Measurements from ENCODE around the gene RAMP3.
"Not testable (repeated sequence)": the region's sequence is repeated elsewhere in the genome, so short reads cannot be mapped to it uniquely, and the experiment has no call there.

Gene RAMP3, protein sequence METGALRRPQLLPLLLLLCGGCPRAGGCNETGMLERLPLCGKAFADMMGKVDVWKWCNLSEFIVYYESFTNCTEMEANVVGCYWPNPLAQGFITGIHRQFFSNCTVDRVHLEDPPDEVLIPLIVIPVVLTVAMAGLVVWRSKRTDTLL

GRCh38 chr7:45157653-45158401, at the start of gene RAMP3:
TSS of gene RAMP3 (plus strand) at chr7:45157791. CDS start at chr7:45157829, 38 bp downstream.
- no peak for DNase-seq

GRCh38 chr7:45108863-45109262, 48.7 kb upstream of the RAMP3 start:
- no peak for DNase-seq

DNA sequence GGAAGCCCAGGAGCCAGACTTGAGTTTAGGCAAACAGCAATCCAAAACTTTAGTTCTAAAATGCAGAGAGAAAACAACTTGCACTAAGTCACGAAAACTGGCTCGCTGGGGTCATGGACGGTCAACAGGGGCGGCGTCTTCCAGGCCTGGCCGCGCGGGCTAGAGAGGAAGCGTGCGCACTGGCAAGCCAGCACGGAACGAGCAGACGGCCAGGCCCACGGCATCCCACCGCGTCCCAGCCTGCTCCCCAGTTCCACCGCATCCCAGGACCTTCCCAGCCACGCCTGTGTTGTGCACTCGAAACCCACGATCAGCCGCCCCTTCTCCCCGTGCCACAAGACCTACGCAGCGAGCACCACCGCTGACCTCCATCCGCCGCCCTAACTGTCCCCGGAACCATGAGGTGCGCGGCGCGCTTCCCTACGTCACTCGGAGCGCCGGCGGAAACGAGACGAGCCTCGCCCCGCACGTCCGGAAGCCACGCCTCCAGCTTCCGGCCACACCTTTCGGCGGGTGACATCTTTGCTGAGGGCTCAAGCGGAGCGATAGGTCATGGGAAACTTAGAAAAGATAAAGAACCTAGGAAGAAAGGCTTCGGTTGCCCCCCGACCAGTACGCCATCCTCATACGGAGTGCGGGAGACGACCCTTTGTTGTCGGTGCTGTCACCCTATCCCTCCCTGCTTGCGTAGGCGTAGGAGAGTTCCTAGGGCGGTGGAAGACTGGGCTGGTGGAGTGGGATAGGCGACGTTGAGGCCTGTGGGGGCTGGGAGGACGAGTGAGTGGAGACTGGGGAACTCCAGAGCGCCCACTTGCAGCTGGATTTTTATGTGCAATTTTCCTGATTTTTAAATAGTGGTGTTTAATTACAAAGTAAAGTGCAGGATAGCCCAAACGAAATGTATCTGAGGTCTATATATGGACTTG, 46.0 kb upstream of the RAMP3 start, which contains the start of gene TBRG4:
Gene TBRG4, minus strand, starts transcription at position 400 of the 926 bp plus-strand sequence. CDS start 2,460 bp downstream, outside the sequence.
- peak; percentile 97 for DNase-seq

DNA sequence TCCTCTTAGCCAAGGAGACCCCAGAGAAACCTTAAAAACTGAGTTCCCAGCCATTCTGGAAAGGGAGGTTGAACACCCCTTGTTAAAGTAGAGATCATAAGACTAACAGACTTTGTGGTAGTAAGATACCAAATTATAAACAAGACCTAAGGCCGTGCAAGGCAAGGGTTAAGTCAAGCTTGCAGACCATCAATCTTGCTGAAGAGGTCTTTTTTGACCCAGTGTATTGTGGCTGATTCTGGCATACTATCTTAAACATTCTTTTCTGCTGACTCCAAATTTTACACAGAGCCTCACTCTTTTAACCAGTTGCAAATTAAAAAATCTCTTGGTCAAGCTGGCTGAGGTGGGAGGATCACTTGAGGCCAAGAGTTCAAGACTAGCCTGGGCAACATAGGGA, 44.9 kb upstream of the RAMP3 start:
- DNase-seq, result no peak

DNA sequence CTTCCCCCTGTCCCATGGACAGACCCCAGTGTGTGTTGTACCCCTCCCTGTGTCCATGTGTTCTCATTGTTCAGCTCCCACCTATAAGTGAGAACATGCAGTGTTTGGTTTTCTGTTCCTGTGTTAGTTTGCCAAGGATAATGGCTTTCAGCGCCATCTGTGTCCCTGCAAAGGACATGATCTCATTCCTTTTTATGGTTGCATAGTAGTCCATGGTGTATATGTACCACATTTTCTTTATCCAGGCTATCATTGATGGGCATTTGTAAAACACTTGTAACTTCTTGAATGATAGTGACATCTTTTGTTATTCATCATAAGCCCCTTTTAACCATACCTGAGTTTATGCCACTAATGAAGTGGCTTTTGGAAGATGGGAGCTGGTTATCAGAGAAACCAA, 43.3 kb upstream of the RAMP3 start:
- not testable (repeated sequence) for DNase-seq

DNA sequence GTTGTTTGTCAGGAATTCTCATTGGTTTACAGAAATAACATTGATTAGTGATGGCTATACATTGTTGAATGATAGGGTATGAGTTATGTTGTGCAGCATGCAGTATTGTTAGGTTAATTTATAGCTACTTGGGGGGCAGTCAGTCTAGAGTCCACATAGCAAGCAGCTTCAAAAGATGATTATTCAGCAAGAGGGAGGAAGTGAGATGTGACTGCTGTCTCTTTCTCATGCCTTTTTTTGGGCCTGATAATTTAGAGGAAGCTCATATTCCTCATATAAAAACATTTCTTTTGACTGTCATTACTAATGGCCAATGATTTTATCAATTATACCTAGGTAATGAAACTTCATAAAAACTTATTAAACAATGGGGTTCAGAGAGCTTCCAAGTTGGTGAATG, 42.7 kb upstream of the RAMP3 start:
- DNase-seq, result no peak

GRCh38 chr7:45116048-45116447, 41.5 kb upstream of the RAMP3 start:
- no peak for DNase-seq

- no peak for DNase-seq
Measured at GRCh38 chr7:45117582-45117981, 40.0 kb upstream of the RAMP3 start.

DNA sequence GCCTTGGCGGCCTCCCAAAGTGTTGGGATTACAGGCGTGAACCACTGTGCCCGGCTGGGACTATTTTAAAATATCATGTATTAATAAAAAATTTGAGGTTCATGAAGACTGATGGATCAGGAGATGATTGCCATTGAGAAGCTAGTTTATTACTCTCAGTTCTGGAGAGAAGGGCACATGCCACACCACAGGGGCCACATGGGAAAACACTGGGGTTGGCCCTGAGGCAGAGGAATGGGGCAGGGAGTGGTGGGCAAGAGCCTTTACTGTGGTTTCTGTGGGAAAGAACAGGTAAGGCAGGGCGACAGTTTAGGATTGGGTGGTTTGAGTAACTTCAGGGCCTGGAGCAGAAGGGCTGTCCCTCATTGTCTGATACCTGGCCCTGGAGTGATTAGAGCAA, 39.3 kb upstream of the RAMP3 start:
- no peak for DNase-seq

DNA sequence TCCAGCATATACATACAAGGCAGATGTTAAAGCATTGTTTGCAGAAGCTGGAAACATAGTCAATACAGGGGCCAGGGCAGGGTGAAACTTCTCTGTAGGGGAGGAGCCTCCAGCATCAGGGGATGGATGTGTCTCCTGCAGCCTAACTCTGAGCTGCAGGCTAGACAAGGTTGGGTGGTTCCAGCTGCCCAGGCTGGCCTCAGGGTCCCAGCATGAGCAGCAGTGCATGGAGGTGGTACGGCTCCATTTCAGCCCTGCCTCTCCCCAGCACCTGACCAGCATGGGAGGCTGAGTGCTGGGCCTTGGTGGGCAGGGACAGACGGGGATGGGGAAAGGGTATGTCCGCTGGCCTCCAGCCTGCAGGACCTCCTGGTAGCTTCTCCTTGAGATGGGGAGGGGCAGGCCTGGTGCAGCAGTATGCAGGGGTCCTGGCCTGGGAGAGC, 38.7 kb upstream of the RAMP3 start:
- DNase-seq, result no peak

GRCh38 chr7:45119550-45119949, 38.0 kb upstream of the RAMP3 start:
- DNase-seq, result no peak

GRCh38 chr7:45122975-45123860, 34.4 kb upstream of the RAMP3 start:
- DNase-seq, result no peak

- DNase-seq, result no peak
Measured at GRCh38 chr7:45123913-45124710, 33.5 kb upstream of the RAMP3 start.

GRCh38 chr7:45125193-45125904, 32.2 kb upstream of the RAMP3 start:
- no peak for DNase-seq

GRCh38 chr7:45126201-45126600, 31.4 kb upstream of the RAMP3 start:
- no peak for DNase-seq

- DNase-seq, result no peak
Measured at GRCh38 chr7:45126920-45127319, 30.7 kb upstream of the RAMP3 start.

- no peak for DNase-seq
Measured at GRCh38 chr7:45129181-45129800, 28.3 kb upstream of the RAMP3 start.

- no peak for DNase-seq
Measured at GRCh38 chr7:45129906-45130305, 27.7 kb upstream of the RAMP3 start.

- no peak for DNase-seq
Measured at GRCh38 chr7:45130910-45131309, 26.7 kb upstream of the RAMP3 start.

DNA sequence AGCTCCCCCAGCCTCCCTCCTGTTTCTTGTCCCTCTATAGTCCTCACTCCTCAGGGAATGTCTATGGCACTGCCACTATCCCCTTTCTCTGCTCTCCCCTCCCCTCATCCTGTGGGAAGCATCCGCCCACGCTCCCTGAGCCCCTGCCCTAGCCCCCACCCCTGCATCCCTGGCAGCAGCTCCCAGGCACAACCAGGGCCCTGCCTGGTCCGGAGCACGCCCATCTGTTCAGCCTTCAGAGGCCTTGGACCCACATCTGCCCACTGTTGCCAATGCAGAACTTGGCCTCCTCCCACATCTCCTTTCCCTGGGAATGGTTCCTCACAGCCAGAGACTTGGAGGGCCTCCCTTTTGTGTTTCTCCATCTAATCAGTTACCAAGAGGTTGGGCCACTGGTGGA, 25.7 kb upstream of the RAMP3 start:
- no peak for DNase-seq
